ENCODE results near the gene NXT2.

DNA sequence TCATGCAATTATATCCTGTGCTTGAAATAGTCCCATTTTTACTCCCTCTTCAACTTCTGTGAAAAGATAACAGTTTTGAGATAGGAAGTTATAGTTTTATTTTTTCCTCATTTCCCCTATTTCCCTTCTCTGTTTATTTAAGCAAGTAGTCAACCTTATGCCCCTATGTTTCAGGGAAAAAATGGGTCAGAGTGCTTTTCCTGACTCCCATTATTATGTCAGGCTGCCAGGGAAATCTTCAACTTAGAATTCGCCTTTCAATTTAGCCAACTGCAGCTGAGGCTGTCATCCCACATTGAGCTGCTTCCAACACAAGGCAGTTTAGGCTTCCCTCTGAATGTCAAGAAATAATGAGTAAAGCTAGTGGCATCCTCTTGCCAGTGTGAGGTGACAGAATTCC is 42.3 kb downstream of the NXT2 start:
- TF ChIP-seq ZFP3 (CRISPR knock-in tag; IDR thresholded peaks at IDR 0.05) = no peak
- no peak for TF ChIP-seq OSR1 (CRISPR knock-in tag; IDR thresholded peaks at IDR 0.05)
- no peak for TF ChIP-seq CSDC2 (CRISPR knock-in tag; IDR thresholded peaks at IDR 0.05)
- TF ChIP-seq, protein P1, sequence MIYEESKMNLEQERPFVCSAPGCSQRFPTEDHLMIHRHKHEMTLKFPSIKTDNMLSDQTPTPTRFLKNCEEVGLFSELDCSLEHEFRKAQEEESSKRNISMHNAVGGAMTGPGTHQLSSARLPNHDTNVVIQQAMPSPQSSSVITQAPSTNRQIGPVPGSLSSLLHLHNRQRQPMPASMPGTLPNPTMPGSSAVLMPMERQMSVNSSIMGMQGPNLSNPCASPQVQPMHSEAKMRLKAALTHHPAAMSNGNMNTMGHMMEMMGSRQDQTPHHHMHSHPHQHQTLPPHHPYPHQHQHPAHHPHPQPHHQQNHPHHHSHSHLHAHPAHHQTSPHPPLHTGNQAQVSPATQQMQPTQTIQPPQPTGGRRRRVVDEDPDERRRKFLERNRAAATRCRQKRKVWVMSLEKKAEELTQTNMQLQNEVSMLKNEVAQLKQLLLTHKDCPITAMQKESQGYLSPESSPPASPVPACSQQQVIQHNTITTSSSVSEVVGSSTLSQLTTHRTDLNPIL (CRISPR knock-in tag; IDR thresholded peaks at IDR 0.05; ENCODE audit: low read depth) = no peak
- TF ChIP-seq PATZ1 (CRISPR knock-in tag; IDR thresholded peaks at IDR 0.05; ENCODE audit: borderline replicate concordance) = no peak

All from SK-N-SH treated with all-trans-retinoic acid at 6 μM for 48 hours (cell line).